ENCODE data around the gene SPATA3.

SPATA3 gene

DNA sequence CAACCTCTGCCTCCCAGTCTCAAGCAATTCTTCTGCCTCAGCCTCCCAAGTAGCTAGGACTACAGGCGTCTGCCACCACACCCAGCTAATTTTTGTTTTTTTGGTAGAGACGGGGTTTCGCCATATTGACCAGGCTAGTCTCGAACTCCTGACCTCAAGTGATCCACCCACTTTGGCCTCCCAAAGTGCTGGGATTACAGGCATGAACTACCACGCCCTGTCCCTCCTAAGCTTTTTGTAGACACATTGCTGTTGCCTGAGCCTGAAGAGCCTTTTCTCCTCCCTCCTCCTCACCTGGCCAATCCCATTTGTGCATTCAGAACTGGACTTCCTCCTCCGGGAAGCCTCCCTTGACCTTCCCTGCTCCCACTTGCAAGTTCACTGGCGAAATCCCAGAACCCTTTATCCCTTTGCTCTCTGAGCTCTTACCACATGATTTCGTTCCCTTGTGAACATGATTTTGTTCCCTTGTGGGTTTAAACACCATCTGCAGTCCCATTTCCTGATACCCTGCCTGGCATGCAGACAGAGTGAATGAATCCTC, 44.0 kb downstream of the SPATA3 start:
- Histone ChIP-seq H3K79me2 (ENCODE audit: low read length) (no peaks in the 10 kb centered on the region), H3F3A (ENCODE audit: insufficient read depth, low read length) (no peaks in the 10 kb centered on the region), H3K9ac (ENCODE audit: low read length) (no peak overlapping the region), H2AFZ (ENCODE audit: low read length) (no peak overlapping the region), H3K9me2 (replicated peaks; ENCODE audit: insufficient read depth, low read length) (no peaks in the 10 kb centered on the region), H3K4me1 (ENCODE audit: low read length) (no peaks in the 10 kb centered on the region), H3K36me3 (replicated peaks; ENCODE audit: insufficient read depth, low read length) (no peaks in the 10 kb centered on the region), H3K4me2 (ENCODE audit: low read depth, low read length) (no peak overlapping the region), H3K27me3 (replicated peaks; ENCODE audit: insufficient read depth, low read length) (peaks cover 7% of the 10 kb centered on the region; the same call in 1 of the 2 replicates), H3K9me3 (replicated peaks; ENCODE audit: insufficient read depth, low read length) (no peaks in the 10 kb centered on the region), H4K20me1 (ENCODE audit: insufficient read depth, low read length) (no peaks in the 10 kb centered on the region), H3K27ac (ENCODE audit: low read length) (no peak overlapping the region), H3K4me3 (ENCODE audit: low read length) (no peak overlapping the region)
- TF ChIP-seq, protein P1, sequence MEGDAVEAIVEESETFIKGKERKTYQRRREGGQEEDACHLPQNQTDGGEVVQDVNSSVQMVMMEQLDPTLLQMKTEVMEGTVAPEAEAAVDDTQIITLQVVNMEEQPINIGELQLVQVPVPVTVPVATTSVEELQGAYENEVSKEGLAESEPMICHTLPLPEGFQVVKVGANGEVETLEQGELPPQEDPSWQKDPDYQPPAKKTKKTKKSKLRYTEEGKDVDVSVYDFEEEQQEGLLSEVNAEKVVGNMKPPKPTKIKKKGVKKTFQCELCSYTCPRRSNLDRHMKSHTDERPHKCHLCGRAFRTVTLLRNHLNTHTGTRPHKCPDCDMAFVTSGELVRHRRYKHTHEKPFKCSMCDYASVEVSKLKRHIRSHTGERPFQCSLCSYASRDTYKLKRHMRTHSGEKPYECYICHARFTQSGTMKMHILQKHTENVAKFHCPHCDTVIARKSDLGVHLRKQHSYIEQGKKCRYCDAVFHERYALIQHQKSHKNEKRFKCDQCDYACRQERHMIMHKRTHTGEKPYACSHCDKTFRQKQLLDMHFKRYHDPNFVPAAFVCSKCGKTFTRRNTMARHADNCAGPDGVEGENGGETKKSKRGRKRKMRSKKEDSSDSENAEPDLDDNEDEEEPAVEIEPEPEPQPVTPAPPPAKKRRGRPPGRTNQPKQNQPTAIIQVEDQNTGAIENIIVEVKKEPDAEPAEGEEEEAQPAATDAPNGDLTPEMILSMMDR (IDR thresholded peaks at IDR 0.05; ENCODE audit: low read length): no peak
- TF ChIP-seq EZH2phosphoT487 (IDR thresholded peaks at IDR 0.05; ENCODE audit: low read length): no peak
- DNase-seq: no peak

DNA sequence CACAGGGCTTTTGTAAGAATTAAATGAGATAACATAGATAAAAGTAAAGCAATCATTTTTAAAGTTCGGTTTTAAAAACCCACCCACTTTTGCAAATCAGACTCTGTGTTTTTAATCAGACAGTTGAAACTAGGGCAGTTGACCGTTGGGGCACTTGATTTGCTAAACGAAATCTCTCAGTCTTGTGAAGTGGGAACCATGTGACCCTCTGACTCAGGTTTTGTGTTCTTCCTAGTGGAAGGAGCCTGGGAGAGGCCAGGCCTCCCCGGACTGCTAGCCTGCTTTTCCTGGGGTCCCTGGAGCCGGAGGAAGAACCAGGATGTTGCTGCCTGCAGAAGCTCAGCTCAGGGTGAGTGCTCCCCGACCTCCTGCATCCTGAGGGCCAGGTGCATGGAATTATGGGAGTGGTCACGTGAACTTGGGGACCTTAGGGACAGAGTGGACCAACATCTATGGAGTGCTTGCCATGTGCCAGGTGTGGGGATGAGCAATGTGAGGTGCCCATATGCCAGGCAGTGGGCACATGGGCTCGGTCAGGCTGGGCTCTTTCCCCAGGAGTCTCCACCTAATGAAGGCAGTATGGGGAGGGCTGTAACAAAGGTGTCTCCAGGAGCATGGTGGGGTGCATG, 45.3 kb downstream of the SPATA3 start:
- Histone ChIP-seq H3K4me1 (ENCODE audit: low read length) (no peaks in the 10 kb centered on the region), H3F3A (ENCODE audit: insufficient read depth, low read length) (no peaks in the 10 kb centered on the region), H3K9me3 (replicated peaks; ENCODE audit: insufficient read depth, low read length) (no peaks in the 10 kb centered on the region), H3K36me3 (replicated peaks; ENCODE audit: insufficient read depth, low read length) (no peaks in the 10 kb centered on the region), H4K20me1 (ENCODE audit: insufficient read depth, low read length) (no peaks in the 10 kb centered on the region), H2AFZ (ENCODE audit: low read length) (no peak overlapping the region), H3K4me2 (ENCODE audit: low read depth, low read length) (no peak overlapping the region), H3K27ac (ENCODE audit: low read length) (no peak overlapping the region), H3K9ac (ENCODE audit: low read length) (no peak overlapping the region), H3K4me3 (ENCODE audit: low read length) (no peak overlapping the region), H3K9me2 (replicated peaks; ENCODE audit: insufficient read depth, low read length) (no peaks in the 10 kb centered on the region), H3K79me2 (ENCODE audit: low read length) (no peaks in the 10 kb centered on the region), H3K27me3 (replicated peaks; ENCODE audit: insufficient read depth, low read length) (peaks cover 7% of the 10 kb centered on the region; the same call in 1 of the 2 replicates)
- no peak for DNase-seq
- no peak for TF ChIP-seq EZH2phosphoT487 (IDR thresholded peaks at IDR 0.05; ENCODE audit: low read length)
- TF ChIP-seq, protein P1 (IDR thresholded peaks at IDR 0.05; ENCODE audit: low read length): no peak

DNA sequence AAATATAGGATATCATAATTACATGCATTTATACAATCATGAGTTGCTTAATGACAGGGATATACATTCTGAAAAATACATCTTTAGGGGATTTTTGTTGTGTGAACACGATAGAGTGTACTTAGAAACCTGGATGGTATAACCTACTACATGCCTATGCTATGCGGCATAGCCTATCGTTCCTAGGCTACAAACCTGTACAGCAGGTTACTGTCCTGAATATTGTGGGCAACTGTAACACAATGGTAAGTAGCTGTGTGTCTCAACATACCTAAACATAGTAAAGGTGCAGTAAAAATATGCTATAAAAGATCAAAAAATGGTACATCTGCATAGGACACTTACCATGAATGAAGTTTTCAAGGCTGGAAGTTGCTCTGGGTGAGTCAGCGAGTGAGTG, 47.9 kb downstream of the SPATA3 start:
- Histone ChIP-seq H3K36me3 (replicated peaks; ENCODE audit: insufficient read depth, low read length) (no peaks in the 10 kb centered on the region), H3K4me3 (ENCODE audit: low read length) (no peak overlapping the region), H4K20me1 (ENCODE audit: insufficient read depth, low read length) (no peaks in the 10 kb centered on the region), H2AFZ (ENCODE audit: low read length) (no peak overlapping the region), H3K79me2 (ENCODE audit: low read length) (no peaks in the 10 kb centered on the region), H3K9ac (ENCODE audit: low read length) (no peak overlapping the region), H3K9me3 (replicated peaks; ENCODE audit: insufficient read depth, low read length) (no peaks in the 10 kb centered on the region), H3F3A (ENCODE audit: insufficient read depth, low read length) (no peaks in the 10 kb centered on the region), H3K9me2 (replicated peaks; ENCODE audit: insufficient read depth, low read length) (no peaks in the 10 kb centered on the region), H3K4me1 (ENCODE audit: low read length) (no peaks in the 10 kb centered on the region), H3K27me3 (replicated peaks; ENCODE audit: insufficient read depth, low read length) (no peaks in the 10 kb centered on the region), H3K4me2 (ENCODE audit: low read depth, low read length) (no peak overlapping the region), H3K27ac (ENCODE audit: low read length) (no peak overlapping the region)
- no peak for DNase-seq
- TF ChIP-seq EZH2phosphoT487 (IDR thresholded peaks at IDR 0.05; ENCODE audit: low read length) (no peak), EZH2 (optimal IDR thresholded peaks at IDR 0.05; ENCODE audit: low read depth, low read length) (no peak)
- TF ChIP-seq, protein P1 (IDR thresholded peaks at IDR 0.05; ENCODE audit: low read length): no peak
